ENCODE results near the gene MICAL2.

MICAL2 gene

DNA sequence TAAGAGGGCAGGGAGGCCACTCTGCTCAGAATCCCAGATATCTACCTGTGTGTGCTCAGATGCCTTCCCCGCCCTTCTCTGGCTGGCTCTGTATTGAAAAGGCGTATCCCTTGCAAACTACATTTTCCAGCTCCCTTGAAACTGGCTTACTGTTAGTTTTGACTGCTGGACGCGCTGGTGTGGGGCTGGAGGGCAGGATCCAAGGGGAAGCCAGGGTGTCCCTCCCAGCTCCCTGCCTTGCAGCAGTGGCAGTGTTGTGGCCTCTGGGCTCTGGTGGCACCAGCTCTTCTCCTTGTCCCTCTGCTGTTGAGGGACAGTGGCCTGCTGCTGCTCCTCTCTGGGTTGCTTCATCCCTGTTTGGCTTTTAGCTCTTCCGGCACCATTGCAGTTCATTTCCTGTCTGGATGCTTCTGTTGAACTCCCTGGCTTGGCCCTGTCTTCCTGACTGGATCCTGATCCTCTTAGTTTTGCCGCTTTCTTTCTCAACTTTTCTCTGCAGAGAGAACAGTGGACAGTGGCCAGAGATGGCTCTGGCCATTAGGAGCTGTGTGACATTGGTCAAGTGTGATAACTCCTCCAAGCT lies 159.9 kb downstream of the MICAL2 start:
- H3K27me3 Mint-ChIP-seq: no peaks in the 10 kb centered on the region
- H3K4me1 Mint-ChIP-seq: no peaks in the 10 kb centered on the region
- H3K36me3 Mint-ChIP-seq: no peaks in the 10 kb centered on the region

GRCh38 chr11:12270817-12271216 lies 160.4 kb downstream of the MICAL2 start:
- no peak overlapping the region for H3K27ac Mint-ChIP-seq
- no peaks in the 10 kb centered on the region for H3K27me3 Mint-ChIP-seq
- H3K9me3 Mint-ChIP-seq: no peaks in the 10 kb centered on the region
- H3K36me3 Mint-ChIP-seq: no peaks in the 10 kb centered on the region
- DNase-seq (ENCODE audit: low spot score in 2 of 2): no peak
- H3K4me1 Mint-ChIP-seq: no peaks in the 10 kb centered on the region
- H3K4me3 Mint-ChIP-seq: no peak overlapping the region
- ATAC-seq (ENCODE audit: low read depth): no peak

More for the DNA sequence above, 159.9 kb downstream of the MICAL2 start:
- ATAC-seq (ENCODE audit: low read depth): no peak
- no peak overlapping the region for H3K27ac Mint-ChIP-seq
- H3K4me3 Mint-ChIP-seq: no peak overlapping the region
- no peaks in the 10 kb centered on the region for H3K9me3 Mint-ChIP-seq
- DNase-seq (ENCODE audit: low spot score in 2 of 2): no peak

DNA sequence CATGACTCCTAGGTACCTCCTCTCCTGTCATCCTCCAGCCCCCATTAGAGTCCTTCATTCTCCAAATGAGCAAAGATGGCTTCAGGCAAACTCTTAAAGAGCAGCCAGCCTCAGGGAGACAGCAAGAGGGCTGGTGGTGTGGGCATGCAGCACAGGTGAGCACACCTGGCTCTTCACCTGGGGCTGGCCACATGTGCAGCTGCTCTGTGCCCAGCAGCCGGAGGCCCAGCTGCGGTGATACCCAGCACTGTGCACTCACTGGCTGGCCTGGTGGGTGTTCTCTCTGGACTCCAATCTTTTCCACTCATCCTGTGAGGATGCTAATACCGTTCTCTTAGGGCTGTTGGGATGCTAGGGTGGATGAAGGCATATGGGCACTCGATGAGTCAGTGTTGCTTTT lies 160.9 kb downstream of the MICAL2 start:
- Mint-ChIP-seq H3K4me3 (no peak overlapping the region), H3K27ac (no peak overlapping the region), H3K9me3 (no peaks in the 10 kb centered on the region), H3K27me3 (no peaks in the 10 kb centered on the region), H3K4me1 (no peaks in the 10 kb centered on the region), H3K36me3 (no peaks in the 10 kb centered on the region)
- ATAC-seq (ENCODE audit: low read depth): no peak
- DNase-seq (ENCODE audit: low spot score in 2 of 2): no peak

- H3K4me3 Mint-ChIP-seq: no peak overlapping the region
- no peaks in the 10 kb centered on the region for H3K27me3 Mint-ChIP-seq
- DNase-seq (ENCODE audit: low spot score in 2 of 2) (no peak), ATAC-seq (ENCODE audit: low read depth) (no peak)
- no peaks in the 10 kb centered on the region for H3K9me3 Mint-ChIP-seq
- H3K4me1 Mint-ChIP-seq: no peaks in the 10 kb centered on the region
- H3K36me3 Mint-ChIP-seq: no peaks in the 10 kb centered on the region
- H3K27ac Mint-ChIP-seq: no peak overlapping the region
Observed at GRCh38 chr11:12271826-12272366, 161.5 kb downstream of the MICAL2 start.

- no peaks in the 10 kb centered on the region for H3K27me3 Mint-ChIP-seq
- no peak for ATAC-seq (ENCODE audit: low read depth)
- DNase-seq (ENCODE audit: low spot score in 2 of 2): no peak
- H3K4me1 Mint-ChIP-seq: no peaks in the 10 kb centered on the region
- no peaks in the 10 kb centered on the region for H3K36me3 Mint-ChIP-seq
- H3K9me3 Mint-ChIP-seq: no peaks in the 10 kb centered on the region
- no peak overlapping the region for H3K27ac Mint-ChIP-seq
- no peak overlapping the region for H3K4me3 Mint-ChIP-seq
Observed at GRCh38 chr11:12272821-12273617, 162.6 kb downstream of the MICAL2 start.

GRCh38 chr11:12273618-12273995 lies 163.2 kb downstream of the MICAL2 start:
- no peak overlapping the region for H3K4me3 Mint-ChIP-seq
- no peak for DNase-seq (ENCODE audit: low spot score in 2 of 2)
- no peak overlapping the region for H3K27ac Mint-ChIP-seq
- no peaks in the 10 kb centered on the region for H3K4me1 Mint-ChIP-seq
- H3K9me3 Mint-ChIP-seq: no peaks in the 10 kb centered on the region
- no peaks in the 10 kb centered on the region for H3K27me3 Mint-ChIP-seq
- ATAC-seq (ENCODE audit: low read depth): no peak
- H3K36me3 Mint-ChIP-seq: no peaks in the 10 kb centered on the region

DNA sequence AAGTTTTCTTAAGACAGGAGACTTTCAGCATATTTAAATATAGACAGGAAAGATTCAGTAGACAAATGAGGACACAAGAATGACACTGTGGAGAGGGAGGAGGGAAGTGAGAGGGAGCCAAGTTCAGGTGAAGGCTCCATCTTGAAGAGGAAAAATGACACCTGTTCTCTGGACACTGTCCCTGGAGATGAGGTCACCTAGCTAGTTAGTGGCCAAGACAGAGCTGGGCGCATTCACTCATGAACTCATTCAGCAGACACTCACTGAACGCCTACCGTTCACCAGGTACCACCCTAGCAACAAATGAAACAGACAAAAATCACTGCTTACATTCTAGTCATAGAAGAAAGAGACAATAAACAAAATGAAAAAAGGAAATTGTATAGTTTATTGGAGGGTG lies 163.7 kb downstream of the MICAL2 start:
- Mint-ChIP-seq H3K27ac (no peak overlapping the region), H3K36me3 (no peaks in the 10 kb centered on the region), H3K9me3 (no peaks in the 10 kb centered on the region), H3K27me3 (no peaks in the 10 kb centered on the region), H3K4me3 (no peak overlapping the region), H3K4me1 (no peaks in the 10 kb centered on the region)
- ATAC-seq (ENCODE audit: low read depth): no peak
- DNase-seq (ENCODE audit: low spot score in 2 of 2): no peak

DNA sequence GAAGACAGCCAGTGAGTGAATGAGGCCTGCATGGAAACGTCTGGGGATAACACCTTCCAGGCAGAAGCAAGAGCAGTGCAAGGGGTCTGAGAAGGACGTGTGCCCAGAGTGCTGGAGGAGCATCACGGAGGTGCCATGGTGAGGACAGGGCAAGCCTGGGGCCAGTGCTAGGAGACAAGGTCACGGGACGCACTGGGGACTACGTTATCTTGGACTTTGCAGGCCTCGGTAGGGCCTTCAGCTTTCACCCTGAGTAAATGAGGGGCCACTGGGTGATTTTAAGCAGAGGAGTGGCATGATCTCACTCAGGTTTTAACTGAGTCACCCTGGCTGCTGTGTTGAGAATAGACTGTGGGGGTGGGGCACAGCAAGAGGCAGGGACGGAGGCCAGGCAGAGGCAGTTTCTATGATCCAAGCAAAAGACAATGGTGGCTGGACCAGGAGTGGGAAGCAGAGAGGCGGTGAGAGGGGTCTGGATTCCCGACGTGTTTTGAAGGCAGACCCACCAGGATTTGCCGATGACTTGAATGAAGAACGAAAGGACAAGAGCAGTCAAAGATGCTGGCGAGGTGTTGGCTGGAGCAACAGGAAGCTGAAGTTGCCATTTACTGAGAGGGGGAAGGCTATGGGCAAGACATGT lies 164.3 kb downstream of the MICAL2 start:
- Mint-ChIP-seq H3K4me3 (no peak overlapping the region), H3K36me3 (no peaks in the 10 kb centered on the region), H3K4me1 (no peaks in the 10 kb centered on the region), H3K27ac (no peak overlapping the region), H3K27me3 (no peaks in the 10 kb centered on the region), H3K9me3 (no peaks in the 10 kb centered on the region)
- DNase-seq (ENCODE audit: low spot score in 2 of 2) (no peak), ATAC-seq (ENCODE audit: low read depth) (no peak)

DNA sequence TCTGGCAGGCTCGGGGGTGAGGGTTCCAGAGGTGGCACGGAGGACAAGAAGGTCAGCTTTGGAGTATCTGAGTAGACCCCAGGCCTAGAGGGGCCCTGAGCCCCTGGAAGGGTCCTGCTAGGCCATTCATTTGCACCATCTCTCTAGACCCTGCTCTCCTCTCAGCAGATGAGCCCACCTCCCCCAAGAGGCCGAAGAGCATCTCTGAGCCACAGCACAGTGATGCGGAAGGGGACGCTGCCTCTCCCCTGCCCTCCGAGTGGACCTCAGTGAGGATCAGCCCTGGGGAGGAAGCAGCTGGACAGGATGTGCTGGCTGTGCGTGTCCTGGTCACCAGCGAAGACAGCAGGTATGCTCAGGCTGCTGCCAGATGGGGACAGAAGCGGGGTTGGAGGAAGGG lies 165.4 kb downstream of the MICAL2 start:
- Mint-ChIP-seq H3K4me3 (no peak overlapping the region), H3K36me3 (no peaks in the 10 kb centered on the region), H3K27ac (no peak overlapping the region), H3K4me1 (no peaks in the 10 kb centered on the region), H3K27me3 (no peaks in the 10 kb centered on the region), H3K9me3 (no peaks in the 10 kb centered on the region)
- ATAC-seq (ENCODE audit: low read depth) (no peak), DNase-seq (ENCODE audit: low spot score in 2 of 2) (no peak)

DNA sequence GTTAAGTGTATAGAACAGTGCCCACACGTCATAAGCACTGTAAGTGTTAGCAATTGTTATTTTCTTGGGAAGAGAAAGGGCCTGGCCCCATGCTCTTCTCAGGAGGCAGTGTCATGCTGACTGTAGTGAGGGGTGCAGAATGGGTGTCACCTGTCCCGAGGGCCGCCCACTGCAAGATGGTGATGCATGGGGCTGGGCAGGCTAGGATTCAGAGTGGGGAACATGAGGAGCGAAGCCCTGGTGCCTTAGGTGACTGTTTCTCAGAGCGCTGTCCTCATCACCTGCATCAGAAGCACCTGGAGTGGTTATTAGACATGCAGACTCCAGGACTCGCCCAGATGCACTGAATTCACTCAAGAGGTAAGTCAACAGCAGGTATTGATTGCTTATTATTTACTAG lies 166.0 kb downstream of the MICAL2 start:
- Mint-ChIP-seq H3K9me3 (no peaks in the 10 kb centered on the region), H3K27me3 (no peaks in the 10 kb centered on the region), H3K27ac (no peak overlapping the region), H3K4me1 (no peaks in the 10 kb centered on the region), H3K4me3 (no peak overlapping the region), H3K36me3 (no peaks in the 10 kb centered on the region)
- no peak for DNase-seq (ENCODE audit: low spot score in 2 of 2)
- ATAC-seq (ENCODE audit: low read depth): no peak

DNA sequence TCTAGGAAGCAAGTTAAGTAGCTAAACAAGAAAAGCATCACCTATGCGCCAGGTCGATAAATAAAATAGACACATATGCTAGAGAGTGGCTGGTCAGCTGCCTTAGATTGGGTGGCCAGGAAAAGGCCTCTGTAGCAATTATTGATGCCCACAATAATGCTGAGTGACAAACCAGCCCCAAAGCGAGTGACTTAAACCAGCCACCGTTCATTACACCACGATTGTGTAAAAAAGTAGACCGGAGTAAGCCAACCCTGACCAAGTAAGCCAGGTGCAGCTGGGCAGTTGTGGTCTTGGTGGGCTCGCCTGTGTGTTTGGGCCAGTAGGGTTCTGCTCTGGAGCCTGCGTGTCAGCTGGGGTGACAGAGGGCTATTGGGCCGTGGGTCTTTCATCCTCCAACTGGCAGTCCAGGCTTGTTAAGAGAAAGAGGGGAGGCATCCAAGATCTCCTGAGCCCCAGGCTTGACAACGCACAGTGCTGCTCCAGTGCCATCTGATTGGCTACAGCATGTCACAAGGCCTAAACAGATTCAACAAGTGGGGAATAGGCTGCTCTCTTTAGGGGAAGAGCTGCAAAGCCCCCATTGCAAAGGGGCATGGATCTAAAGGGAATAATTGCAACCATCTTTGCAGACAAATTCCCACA lies 166.6 kb downstream of the MICAL2 start:
- Mint-ChIP-seq H3K27me3 (no peaks in the 10 kb centered on the region), H3K4me3 (no peak overlapping the region), H3K4me1 (no peaks in the 10 kb centered on the region), H3K27ac (no peak overlapping the region), H3K9me3 (no peaks in the 10 kb centered on the region), H3K36me3 (no peaks in the 10 kb centered on the region)
- ATAC-seq (ENCODE audit: low read depth) (no peak), DNase-seq (ENCODE audit: low spot score in 2 of 2) (no peak)

- H3K27ac Mint-ChIP-seq: no peak overlapping the region
- H3K9me3 Mint-ChIP-seq: no peaks in the 10 kb centered on the region
- H3K4me1 Mint-ChIP-seq: no peaks in the 10 kb centered on the region
- no peak overlapping the region for H3K4me3 Mint-ChIP-seq
- H3K36me3 Mint-ChIP-seq: no peaks in the 10 kb centered on the region
- ATAC-seq (ENCODE audit: low read depth) (no peak), DNase-seq (ENCODE audit: low spot score in 2 of 2) (no peak)
- H3K27me3 Mint-ChIP-seq: no peaks in the 10 kb centered on the region
Observed at GRCh38 chr11:12278766-12279671, 168.6 kb downstream of the MICAL2 start.

DNA sequence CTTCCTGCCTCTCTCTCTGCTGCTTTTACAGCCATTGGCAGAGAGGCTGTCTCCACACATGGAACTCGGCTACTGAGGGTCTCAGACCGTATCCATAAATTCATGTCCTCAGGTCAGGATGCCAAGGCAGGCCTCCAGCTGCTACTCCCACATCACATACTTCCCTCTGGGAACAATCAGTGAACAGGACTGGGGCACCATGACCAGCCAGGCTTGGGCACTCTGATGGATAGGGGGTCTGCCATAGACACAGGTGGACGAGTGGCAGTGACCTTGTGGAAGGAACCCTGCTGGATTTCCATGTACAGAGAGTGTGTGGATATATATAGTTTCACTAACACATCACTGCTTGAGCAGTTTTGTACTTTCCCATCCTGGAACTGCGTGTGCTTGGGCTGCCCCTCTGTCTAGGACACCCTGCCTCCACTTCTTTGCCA lies 169.3 kb downstream of the MICAL2 start:
- ATAC-seq (ENCODE audit: low read depth) (no peak), DNase-seq (ENCODE audit: low spot score in 2 of 2) (no peak)
- Mint-ChIP-seq H3K27ac (no peak overlapping the region), H3K27me3 (no peaks in the 10 kb centered on the region), H3K4me3 (no peak overlapping the region), H3K4me1 (no peaks in the 10 kb centered on the region), H3K36me3 (no peaks in the 10 kb centered on the region), H3K9me3 (no peaks in the 10 kb centered on the region)

All from memory B cell (primary cell).